K562 (cell line): Measurements from ENCODE around the gene CAMK1D. TPM values are rescaled to one million over a fixed set of nuclear protein-coding genes. Genes with fewer than 3 reads are reported as not detected.

ENCODE experiments used
- ATAC-seq: fragments of 200-7000 bp; cut with Tn5 transposase; 3 replicates; pipeline ENCODE4 v1.9.1; 2020; ENCODE audit warnings: moderate library complexity
- BruUV-seq: library from RNA; stranded (reverse); fragments of 400-500 nt; replicated peaks from 2 replicates; lab custom pipeline; 2021; lab: Mats Ljungman, UMichigan
- CTCF ChIA-PET: fragments of 300-600 bp; formaldehyde crosslinking; extraction: SDS; loops from one replicate; lab custom pipeline; 2021; ENCODE audit warnings: low intra/inter-chr PET ratio; lab: Yijun Ruan, JAX
- POLR2A ChIA-PET: fragments of 300-600, 350-650 bp; sonication (Branson Sonifier 250); formaldehyde crosslinking; extraction: SDS; loops from one replicate; lab custom pipeline; 2021; ENCODE audit warnings: antibody characterized with exemption, inconsistent platforms; lab: Yijun Ruan, JAX
- DNase-seq, 4 experiments: peaks; one replicate each; pipeline versions ENCODE4 v3.0.0 to v3.0.0-alpha.2; 2011 to 2018; ENCODE audit warnings: low spot score in 3 of 4, mixed read lengths in 3 of 4; ENCODE audit errors: extremely low read depth in 1 of 4
- FAIRE-seq: peaks from 2 replicates; lab custom pipeline; 2011; peaks lifted over from hg19 to GRCh38; lab: Jason Lieb, UNC
- H2AFZ ChIP-seq: 2 replicates; pipeline ENCODE4 v1.6.0; 2011; ENCODE audit warnings: low read depth, low read length, control low read depth, inconsistent platforms
- H3K27ac ChIP-seq: fragments of 200-600 bp; 3 replicates; pipeline ENCODE4 v1.8.0; 2011; ENCODE audit warnings: low read depth, mild to moderate bottlenecking, control low read depth, inconsistent platforms, low read length, moderate library complexity, mixed read lengths; ENCODE audit errors: extremely low read depth
- H3K27me3 ChIP-seq, 2 experiments: fragments of 300-600 bp in 1 of 2; 2 replicates in 1 of 2; 3 replicates in 1 of 2; pipeline versions ENCODE4 v1.6.0 to v1.8.0; 2011; ENCODE audit warnings: inconsistent platforms in 2 of 2, low read length in 2 of 2, mild to moderate bottlenecking in 1 of 2, mixed read lengths in 1 of 2, moderate library complexity in 1 of 2; ENCODE audit not compliant: control insufficient read depth in 2 of 2, insufficient read depth in 2 of 2
- H3K36me3 ChIP-seq: fragments of 300-600 bp; 3 replicates; pipeline ENCODE4 v1.8.0; 2011; ENCODE audit warnings: mild to moderate bottlenecking, low read length, inconsistent platforms; ENCODE audit not compliant: control insufficient read depth, insufficient read depth
- H3K4me1 ChIP-seq, 2 experiments: fragments of 200-600 bp in 1 of 2; replicated peaks in 1 of 2; 2 replicates in 1 of 2; 3 replicates in 1 of 2; pipeline versions ENCODE4 v1.5.1 to v1.8.0; 2011; ENCODE audit warnings: inconsistent platforms in 2 of 2, low read length in 2 of 2, mild to moderate bottlenecking in 1 of 2, mixed read lengths in 1 of 2, moderate library complexity in 1 of 2; ENCODE audit not compliant: control insufficient read depth in 2 of 2, insufficient read depth in 2 of 2
- H3K4me2 ChIP-seq: 2 replicates; pipeline ENCODE4 v1.6.1; 2011; ENCODE audit warnings: low read length, control low read depth, inconsistent platforms, mixed read lengths; ENCODE audit not compliant: insufficient read depth
- H3K4me3 ChIP-seq: fragments of 200-600 bp; sonication (generic), shearing (Covaris generic); 2 replicates; pipeline ENCODE4 v1.5.1; 2016; ENCODE audit warnings: control low read depth, inconsistent platforms
- H3K79me2 ChIP-seq: fragments of 200-600 bp; 3 replicates; pipeline ENCODE4 v1.8.0; 2011; ENCODE audit warnings: low read length, inconsistent platforms; ENCODE audit not compliant: control insufficient read depth, insufficient read depth
- H3K9ac ChIP-seq, 2 experiments: 2 replicates each; pipeline versions ENCODE4 v1.6.0 to v1.6.1; 2011; ENCODE audit warnings: low read depth in 2 of 2, low read length in 2 of 2, control low read depth in 1 of 2, inconsistent platforms in 1 of 2, mild to moderate bottlenecking in 1 of 2, mixed read lengths in 1 of 2; ENCODE audit not compliant: insufficient read depth in 1 of 2
- H3K9me1 ChIP-seq: one replicate; pipeline ENCODE4 v1.6.0; 2011; ENCODE audit warnings: inconsistent platforms, mild to moderate bottlenecking, low read length, moderate library complexity; ENCODE audit not compliant: control insufficient read depth, insufficient read depth
- H3K9me3 ChIP-seq: replicated peaks from 2 replicates; pipeline ENCODE4 v1.5.1; 2011; ENCODE audit warnings: low read depth, low read length, inconsistent platforms; ENCODE audit not compliant: control insufficient read depth, insufficient read depth
- H4K20me1 ChIP-seq: replicated peaks from 2 replicates; pipeline ENCODE4 v1.6.1; 2011; ENCODE audit warnings: low read length, inconsistent platforms, mixed read lengths; ENCODE audit not compliant: control insufficient read depth, insufficient read depth
- NFIC ChIP-seq: fragments of 450-650 bp; IDR thresholded peaks from 2 replicates; pipeline ENCODE4 v1.6.1; 2017; ENCODE audit warnings: mild to moderate bottlenecking, inconsistent platforms
- PTTG1 ChIP-seq: fragments of 450-650 bp; IDR thresholded peaks from 2 replicates; pipeline ENCODE4 v1.6.1; 2016; ENCODE audit warnings: low read depth, mild to moderate bottlenecking, missing genetic modification characterization, missing compliant biosample characterization
- RAD51 ChIP-seq: fragments of 450-650 bp; IDR thresholded peaks from 2 replicates; pipeline ENCODE4 v1.7.1; 2016; ENCODE audit warnings: low read depth, mild to moderate bottlenecking, borderline replicate concordance
- RCOR1 ChIP-seq, 2 experiments: IDR thresholded peaks; 2 replicates each; pipeline ENCODE4 v1.6.1; 2012; ENCODE audit warnings: low read depth in 2 of 2, low read length in 2 of 2, borderline replicate concordance in 1 of 2, improper control_type of control experiment in 1 of 2
- XRCC5 ChIP-seq: fragments of 200-400 bp; formaldehyde crosslinking; IDR thresholded peaks from 2 replicates; pipeline ENCODE4 v1.6.1; 2017; ENCODE audit warnings: low read depth, mild to moderate bottlenecking, low read length
- ZBTB17 ChIP-seq: fragments of 450-650 bp; formaldehyde crosslinking; IDR thresholded peaks from 2 replicates; pipeline ENCODE4 v1.4.0; 2020; ENCODE audit warnings: mild to moderate bottlenecking
- ZNF146 ChIP-seq: IDR thresholded peaks from one replicate; pipeline ENCODE4 v1.6.1; 2018; ENCODE audit warnings: missing compliant biosample characterization; ENCODE audit not compliant: unreplicated experiment
- ZNF445 ChIP-seq: fragments of 250-450 bp; sonication (Bioruptor Pico); IDR thresholded peaks from 2 replicates; pipeline ENCODE4 v1.4.0; 2020; ENCODE audit warnings: low read depth, mild to moderate bottlenecking, moderate library complexity
- ZNF778 ChIP-seq: fragments of 450-650 bp; formaldehyde crosslinking; IDR thresholded peaks from 2 replicates; pipeline ENCODE4 v1.4.0; 2020; ENCODE audit warnings: mild to moderate bottlenecking, moderate library complexity
- WGBS: fragments of 100-300 bp; shearing (Covaris generic); methylation state at CpG from one replicate; pipeline ENCODE4 v1.1.6; 2016; ENCODE audit warnings: low coverage, mixed read lengths; ENCODE audit not compliant: insufficient coverage; ENCODE audit errors: missing lambda C conversion rate; 5-methylcytosine and 5-hydroxymethylcytosine counted together
- in situ Hi-C: fragments of 300-500 bp; cut with MboI; formaldehyde crosslinking; loops from 4 replicates; pipeline ENCODE4 v1.15.0; 2018; ENCODE audit warnings: inconsistent platforms, mixed read lengths
- intact Hi-C: fragments of 100-400 bp; cut with micrococcal nuclease; formaldehyde crosslinking; loops from 2 replicates; pipeline ENCODE4 v1.14.2; 2022
- polyA plus RNA-seq, 8 experiments: library from polyadenylated mRNA; depleted of rRNA in 4 of 8; stranded (reverse) in 5 of 8; unstranded in 3 of 8; fragments of >200 nt; fragmentation: Nextera tagmentation in 2 of 8; fragmentation: Illumina TruSeq in 1 of 8; extraction: Ambion mirVana in 2 of 8; extraction: Trizol in 1 of 8; gene quantifications; 2 replicates each; pipeline versions ENCODE4 v1.2.1 to v1.2.3, GENCODE V29; 2011 to 2014; ENCODE audit warnings: inconsistent platforms in 1 of 8, missing spikeins in 1 of 8
- total RNA-seq, 7 experiments: library from RNA; depleted of rRNA in 6 of 7; stranded (reverse); fragments of >200 nt in 6 of 7; fragmentation: Illumina TruSeq in 2 of 7; extraction: Trizol in 2 of 7; gene quantifications; 2 replicates each; pipeline versions ENCODE4 v1.2.1 to v1.2.3, GENCODE V29; 2011 to 2021; ENCODE audit warnings: low replicate concordance in 1 of 7
- TF ChIP-seq, protein P1 (sequence below), 2 experiments: fragments of 250-450 bp in 1 of 2; fragments of 450-650 bp in 1 of 2; sonication (Bioruptor Pico) in 1 of 2; IDR thresholded peaks; 2 replicates each; pipeline versions ENCODE4 v1.6.1 to v1.8.0; 2016 to 2021; ENCODE audit warnings: mild to moderate bottlenecking in 2 of 2, moderate library complexity in 2 of 2, missing compliant biosample characterization in 1 of 2, missing genetic modification characterization in 1 of 2
- TF ChIP-seq, protein P2 (sequence below): fragments of 250-450 bp; sonication (Bioruptor Pico); IDR thresholded peaks from 2 replicates; pipeline ENCODE4 v1.8.0; 2022; ENCODE audit warnings: inconsistent platforms

Gene CAMK1D
- total and polyA plus RNA-seq, 9 of the 15 experiments (the other 6 are each of a cell fraction or from before 2014, with no cell fraction given): 0.12 to 0.24 (median 0.20) TPM; not detected in 5

DNA sequence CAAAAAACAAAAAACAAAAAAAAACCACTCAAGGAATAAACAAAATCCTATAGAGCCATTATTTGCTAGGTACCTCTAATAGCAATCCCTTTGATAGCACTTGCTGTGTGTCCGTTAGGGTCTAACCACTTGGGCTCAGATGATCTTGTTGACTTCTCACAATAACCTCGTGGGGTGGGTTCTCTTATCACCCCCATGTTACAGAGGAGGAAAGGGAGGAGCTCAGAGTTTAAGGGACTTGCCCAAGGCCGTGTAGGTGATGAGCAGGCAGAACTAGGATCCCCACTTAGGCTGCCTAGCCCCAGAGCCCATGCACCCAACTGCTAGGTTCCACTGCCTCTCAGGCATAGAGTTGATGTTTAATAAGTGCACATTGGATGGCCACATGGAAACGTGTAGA lies 131.1 kb downstream of the CAMK1D start:
- ChIA-PET POLR2A (interaction anchor here (0.5 to 1.2 kb wide), 2 partner anchors 9 to 195 kb away, joined by 3 read pairs; no protein-coding TSS in a partner anchor), CTCF (no interaction called here)
- no peak for ATAC-seq
- Histone ChIP-seq H2AFZ (no peak overlapping the region), H3K9me3 (no peaks in the 10 kb centered on the region), H3K4me3 (no peak overlapping the region), H3K36me3 (no peaks in the 10 kb centered on the region), H3K27me3 (peaks cover 8 to 50% of the 10 kb centered on the region in 2 experiments), H4K20me1 (no peaks in the 10 kb centered on the region), H3K79me2 (no peaks in the 10 kb centered on the region), H3K9me1 (no peaks in the 10 kb centered on the region), H3K4me2 (no peak overlapping the region), H3K4me1 (peaks cover 0 to 6% of the 10 kb centered on the region in 2 experiments; a peak in 4 of 5 replicates), H3K9ac (no peak overlapping the region), H3K27ac (no peak overlapping the region)
- DNase-seq: no peak
- no TSS peak for BruUV-seq
- 0% methylated on average over 4 of the region's 4 CpGs for WGBS
- TF ChIP-seq, protein P1, sequence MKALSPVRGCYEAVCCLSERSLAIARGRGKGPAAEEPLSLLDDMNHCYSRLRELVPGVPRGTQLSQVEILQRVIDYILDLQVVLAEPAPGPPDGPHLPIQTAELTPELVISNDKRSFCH (CRISPR knock-in tag; IDR thresholded peaks at IDR 0.05): no peak
- TF ChIP-seq, protein P1 (tag; IDR thresholded peaks at IDR 0.05): no peak
- TF ChIP-seq RCOR1 (IDR thresholded peaks at IDR 0.05; ENCODE audit: borderline replicate concordance in 1 of 2, low read depth in 2 of 2, low read length in 2 of 2) (no peak), PTTG1 (tag) (no peak), ZNF445 (CRISPR knock-in tag) (no peak), ZNF778 (no peak), NFIC (no peak), XRCC5 (no peak), RAD51 (no peak), ZNF146 (no peak), ZBTB17 (CRISPR knock-in tag) (no peak)
- TF ChIP-seq, protein P2, sequence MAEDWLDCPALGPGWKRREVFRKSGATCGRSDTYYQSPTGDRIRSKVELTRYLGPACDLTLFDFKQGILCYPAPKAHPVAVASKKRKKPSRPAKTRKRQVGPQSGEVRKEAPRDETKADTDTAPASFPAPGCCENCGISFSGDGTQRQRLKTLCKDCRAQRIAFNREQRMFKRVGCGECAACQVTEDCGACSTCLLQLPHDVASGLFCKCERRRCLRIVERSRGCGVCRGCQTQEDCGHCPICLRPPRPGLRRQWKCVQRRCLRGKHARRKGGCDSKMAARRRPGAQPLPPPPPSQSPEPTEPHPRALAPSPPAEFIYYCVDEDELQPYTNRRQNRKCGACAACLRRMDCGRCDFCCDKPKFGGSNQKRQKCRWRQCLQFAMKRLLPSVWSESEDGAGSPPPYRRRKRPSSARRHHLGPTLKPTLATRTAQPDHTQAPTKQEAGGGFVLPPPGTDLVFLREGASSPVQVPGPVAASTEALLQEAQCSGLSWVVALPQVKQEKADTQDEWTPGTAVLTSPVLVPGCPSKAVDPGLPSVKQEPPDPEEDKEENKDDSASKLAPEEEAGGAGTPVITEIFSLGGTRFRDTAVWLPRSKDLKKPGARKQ (CRISPR knock-in tag): no peak
- intact Hi-C loops: no loop called here
- no peak for FAIRE-seq
- in situ Hi-C loops: no loop called here
